NCI-H82 treated with DMSO at 0.1 percent for 48 hours (cell line): ENCODE results near the gene TMEM223.
"Not testable (repeated sequence)": the region's sequence is repeated elsewhere in the genome, so short reads cannot be mapped to it uniquely, and the experiment has no call there.

Experiments
- DNase-seq: peaks from one replicate; lab custom pipeline; 2025; ENCODE audit not compliant: unreplicated experiment; lab: John Stamatoyannopoulos, UW

The TMEM223 gene

DNA sequence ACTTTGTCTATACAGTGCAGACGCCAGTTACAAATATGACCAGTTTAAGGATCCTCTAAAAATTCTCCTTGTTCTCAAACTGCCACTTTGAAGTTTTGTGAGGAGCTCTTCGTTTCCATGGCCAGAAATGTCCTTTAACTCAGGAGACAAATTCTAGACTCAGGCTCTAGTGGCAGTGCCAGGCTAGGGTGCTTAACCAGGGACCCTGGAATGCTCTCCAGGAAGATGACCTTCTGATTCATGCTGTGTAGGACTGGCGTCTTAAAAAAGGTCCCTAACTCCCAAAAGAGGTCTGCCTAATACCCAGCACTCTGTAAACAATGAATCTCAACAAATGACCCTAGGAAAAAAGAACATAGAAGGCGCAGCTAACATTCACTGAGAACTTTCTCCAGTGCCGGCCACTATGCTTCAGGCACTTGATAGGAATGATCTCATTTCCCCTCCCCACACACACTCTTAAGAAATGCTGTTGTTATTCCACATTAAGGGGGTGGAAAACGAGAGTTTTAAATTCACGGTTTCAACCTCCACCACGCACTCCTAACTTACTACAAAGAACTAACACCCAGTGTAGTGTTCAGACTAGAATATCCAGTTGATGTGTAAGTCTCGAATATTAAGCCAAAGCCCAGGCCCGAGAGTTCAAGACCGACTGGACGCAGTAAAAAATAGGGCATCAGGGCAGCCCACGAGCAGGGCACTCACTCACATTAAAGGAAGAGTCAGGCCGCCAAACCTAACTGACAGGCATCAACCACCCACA is 12.7 kb upstream of the TMEM223 start:
- no peak for DNase-seq

DNA sequence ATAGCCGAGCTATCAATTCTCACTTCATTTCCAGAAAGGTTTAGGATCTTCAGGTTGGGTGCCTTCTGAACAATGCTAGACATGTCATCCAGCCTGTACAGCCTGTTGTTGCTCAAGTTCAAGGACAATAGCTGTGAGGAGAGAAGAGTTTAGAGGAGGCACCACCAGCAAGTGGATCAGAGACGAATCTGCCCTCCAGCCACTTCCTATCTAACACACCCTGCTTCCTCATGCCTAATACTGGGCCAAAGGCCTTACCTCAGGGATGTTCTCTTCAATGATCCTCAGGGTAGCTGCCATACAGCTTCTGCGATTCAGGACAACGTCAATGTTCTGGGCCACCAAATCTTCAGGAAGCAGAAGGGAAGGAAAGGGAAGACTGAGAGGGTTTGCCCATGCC is 9.3 kb upstream of the TMEM223 start:
- no peak for DNase-seq

DNA sequence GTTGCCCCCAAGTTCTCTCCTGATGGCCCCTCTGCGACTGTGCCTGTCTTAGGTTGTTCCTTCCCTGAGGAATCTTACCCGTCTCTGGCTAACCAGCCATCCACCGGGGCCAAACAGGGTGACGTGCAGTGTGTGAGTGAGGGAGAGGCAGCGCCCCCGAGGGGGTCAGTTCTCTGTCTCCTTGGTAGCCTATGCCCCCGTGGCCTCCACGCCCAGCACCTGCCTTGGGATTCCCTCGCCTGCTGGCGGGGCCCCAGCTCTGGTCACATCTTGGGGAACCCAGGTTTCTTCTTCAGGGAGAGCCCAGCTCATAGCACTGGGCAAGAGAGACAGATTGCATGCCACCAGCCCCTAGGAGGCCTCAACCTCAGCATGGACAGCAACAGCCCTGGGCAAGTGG is 7.7 kb upstream of the TMEM223 start:
- no peak for DNase-seq

DNA sequence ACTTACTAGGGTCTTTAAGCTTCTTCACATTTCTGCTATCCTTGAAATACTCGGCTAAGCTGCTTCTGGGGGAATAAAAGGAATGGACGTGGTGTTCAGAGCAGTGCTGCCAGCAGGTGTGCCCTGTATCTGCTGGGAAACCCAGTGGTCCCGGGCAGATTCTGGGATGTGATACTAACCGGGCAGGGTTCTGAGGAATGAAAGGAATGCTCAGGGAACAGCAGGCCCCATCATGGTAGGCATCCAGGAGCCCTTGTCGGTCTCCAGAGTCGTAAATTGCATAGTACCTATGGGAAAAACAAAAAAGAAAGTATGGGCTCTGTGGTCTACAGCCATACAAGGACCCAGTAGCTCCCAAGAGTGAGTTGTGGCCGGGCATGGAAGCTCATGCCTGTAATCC is 4.5 kb upstream of the TMEM223 start:
- no peak for DNase-seq

DNA sequence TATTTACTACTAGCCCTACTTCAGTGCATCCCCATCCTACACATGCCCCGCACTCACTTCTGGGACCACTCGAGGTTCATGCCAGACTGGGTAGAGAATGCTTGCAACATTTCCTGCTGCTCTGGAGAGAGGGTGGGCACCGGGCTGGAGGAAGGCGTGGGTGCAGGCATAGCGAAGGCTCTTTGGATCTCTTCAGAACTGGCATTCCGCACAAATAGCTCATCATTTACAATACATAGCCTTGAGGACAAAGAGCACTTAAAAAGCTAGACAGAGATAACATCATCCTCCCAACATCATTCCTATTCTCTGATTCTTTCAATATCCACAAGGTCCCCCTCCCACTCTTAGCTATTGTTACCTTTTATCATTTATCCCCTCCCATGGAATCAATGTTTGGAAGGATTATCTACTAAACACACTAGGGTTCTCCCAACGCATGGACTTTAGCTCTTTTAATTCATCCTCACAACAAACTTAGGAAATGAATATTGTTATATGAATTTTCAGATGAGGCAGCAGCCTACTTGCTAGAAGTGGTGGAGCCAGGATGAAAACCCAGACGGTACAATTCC is 2.5 kb upstream of the TMEM223 start:
- no peak for DNase-seq

DNA sequence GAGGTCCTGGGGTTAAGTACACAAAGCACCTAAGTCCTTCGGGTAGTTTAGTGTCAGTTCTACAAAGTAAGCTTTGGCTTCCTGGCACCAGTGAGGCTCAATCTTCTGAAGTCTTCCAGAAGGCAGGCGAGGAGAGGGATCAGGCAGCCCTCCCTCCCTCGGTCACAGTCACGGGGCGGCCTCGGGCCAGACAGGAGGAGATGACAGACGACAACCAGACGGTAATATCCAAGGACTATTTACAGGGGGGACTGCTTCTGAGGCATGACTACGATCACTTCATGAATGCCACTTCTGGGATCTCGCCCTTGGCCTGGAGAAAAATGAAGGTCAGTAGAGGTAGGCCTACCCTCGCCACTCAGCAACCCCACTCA is 383 bp upstream of the TMEM223 start:
- peak; percentile 46 for DNase-seq

DNA sequence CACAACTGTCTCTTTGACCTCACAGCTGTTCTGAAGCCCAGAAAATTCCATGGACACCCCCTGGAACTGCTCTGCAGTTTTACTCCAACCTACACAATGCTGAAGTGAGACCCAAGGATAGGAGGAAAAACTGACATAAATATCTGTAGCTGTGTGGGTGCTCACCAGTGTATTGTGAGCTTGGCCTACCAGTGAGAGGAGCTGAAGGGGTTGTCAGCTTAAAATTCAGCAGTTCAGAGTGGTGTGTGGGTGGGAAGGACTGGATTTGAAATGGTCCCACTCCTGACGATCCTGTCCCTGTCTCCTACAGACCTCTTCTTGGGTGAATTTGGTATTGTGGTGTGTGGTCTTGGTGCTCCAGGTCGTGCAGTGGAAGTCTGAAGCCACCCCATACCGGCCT is 2.2 kb downstream of the TMEM223 start:
- DNase-seq, result no peak

DNA sequence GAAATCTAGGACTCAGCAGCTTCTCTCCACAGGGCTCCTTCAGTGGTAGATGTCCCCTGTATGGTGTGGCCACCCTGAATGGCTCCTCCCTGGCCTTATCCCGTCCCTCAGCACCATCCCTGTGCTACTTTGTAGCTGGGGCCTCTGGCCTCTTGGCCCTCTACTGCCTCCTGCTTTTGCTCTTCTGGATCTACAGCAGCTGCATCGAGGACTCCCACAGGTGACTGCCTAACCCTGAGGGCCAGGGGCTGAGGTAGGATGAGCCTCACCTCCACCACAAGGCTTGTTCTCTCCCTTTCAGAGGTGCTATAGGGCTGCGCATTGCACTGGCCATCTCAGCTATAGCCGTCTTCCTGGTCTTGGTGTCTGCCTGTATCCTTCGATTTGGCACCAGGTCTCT is 2.8 kb downstream of the TMEM223 start:
- DNase-seq, result no peak

DNA sequence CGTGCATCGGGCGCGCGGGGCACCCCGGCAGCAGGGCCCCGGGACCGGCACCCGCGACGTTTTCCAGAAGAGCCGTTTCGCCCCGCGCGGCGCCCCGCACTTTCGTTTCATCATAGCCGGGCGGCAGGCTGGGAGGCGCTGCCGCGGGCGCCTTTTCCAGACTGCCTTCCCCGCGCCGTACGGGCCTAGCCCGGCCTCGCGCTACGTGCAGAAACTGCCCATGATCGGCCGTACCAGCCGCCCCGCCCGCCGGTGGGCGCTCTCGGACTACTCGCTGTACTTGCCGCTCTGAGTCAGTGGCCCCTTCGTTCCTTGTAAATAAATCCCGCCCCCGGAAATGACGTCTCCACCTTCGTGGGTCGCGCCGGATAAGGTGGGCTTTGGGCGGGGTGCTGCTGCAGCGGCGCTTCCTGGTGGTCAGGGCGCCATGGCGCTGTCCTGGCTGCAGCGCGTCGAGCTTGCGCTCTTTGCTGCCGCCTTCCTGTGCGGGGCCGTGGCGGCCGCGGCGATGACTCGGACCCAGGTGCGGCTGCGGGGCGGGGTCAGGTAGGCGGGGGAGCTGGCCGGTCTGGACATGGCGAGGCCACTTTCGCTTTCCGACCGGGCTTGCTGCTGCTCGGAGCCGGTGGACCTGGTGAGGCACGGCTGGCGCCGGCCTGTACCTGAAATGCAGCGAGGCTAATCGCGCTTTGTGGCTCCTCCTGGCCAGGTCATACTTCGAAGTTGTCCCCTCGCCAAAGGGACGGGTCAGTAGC is 4.6 kb downstream of the TMEM223 start, which contains the start of gene TMEM179B:
TSS of gene TMEM179B (plus strand) at position 398 of the 755 bp plus-strand sequence. CDS start at position 428, 30 bp downstream.
- peak; percentile 88 for DNase-seq

DNA sequence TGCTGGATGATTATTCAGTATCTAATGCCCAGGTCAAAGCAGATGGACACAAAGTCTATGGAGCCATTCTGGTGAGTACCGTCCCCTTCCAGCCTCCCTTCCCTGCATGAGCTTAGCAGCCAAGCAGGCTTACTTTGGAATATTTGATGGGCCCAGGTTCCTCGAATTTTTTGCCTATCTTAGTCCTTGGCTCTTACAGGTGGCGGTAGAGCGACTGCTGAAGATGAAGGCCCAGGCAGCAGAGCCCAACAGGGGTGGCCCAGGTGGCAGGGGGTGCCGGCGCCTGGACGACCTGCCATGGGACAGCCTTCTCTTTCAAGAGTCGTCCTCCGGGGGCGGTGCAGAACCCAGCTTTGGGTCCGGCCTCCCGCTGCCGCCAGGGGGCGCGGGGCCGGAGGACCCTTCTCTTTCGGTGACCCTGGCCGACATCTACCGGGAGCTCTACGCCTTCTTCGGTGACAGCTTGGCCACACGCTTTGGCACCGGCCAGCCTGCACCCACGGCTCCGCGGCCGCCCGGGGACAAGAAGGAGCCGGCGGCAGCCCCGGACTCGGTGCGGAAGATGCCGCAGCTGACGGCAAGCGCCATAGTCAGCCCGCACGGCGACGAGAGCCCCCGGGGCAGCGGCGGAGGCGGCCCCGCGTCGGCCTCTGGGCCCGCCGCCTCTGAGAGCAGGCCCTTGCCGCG is 5.3 kb downstream of the TMEM223 start:
- DNase-seq, result peak; percentile 53

DNA sequence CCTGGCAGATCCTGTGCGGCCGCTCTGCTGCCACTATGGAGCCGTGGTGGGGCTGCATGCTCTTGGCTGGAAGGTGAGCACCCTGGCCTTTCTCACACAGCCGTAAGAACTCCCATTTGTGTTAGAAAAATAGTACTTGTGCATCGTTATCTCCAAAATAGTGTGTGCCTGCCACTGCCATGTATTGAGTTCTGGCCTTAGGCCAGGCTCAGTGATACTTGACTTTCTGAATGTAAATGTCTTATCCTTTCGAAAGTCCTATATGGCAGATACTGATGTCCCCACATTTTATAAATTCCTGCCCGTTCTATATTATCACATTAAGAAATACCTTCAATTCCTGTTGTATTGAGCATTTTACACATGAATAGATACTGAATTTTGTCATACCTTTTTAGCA is 9.1 kb downstream of the TMEM223 start:
- DNase-seq, result no peak

DNA sequence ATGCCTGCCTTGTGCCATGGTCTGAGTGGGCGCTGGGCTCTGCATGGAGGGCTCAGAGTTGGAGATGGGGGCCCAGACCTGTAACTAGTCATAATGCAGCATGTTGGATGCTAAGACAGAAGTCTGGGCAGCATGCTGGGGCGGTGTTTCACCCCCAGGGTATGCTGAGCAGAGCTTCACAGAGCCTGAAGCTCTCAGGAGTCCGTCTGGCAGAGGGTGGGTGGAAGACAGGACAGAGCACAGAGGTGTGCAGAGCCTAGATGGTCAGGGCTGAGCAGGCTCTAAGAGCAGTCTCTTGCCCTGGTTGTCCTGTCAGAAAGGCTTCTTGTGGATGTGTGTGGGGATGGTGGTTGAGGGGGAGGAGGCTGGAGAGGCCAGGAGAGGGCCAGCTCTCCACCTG is 13.4 kb downstream of the TMEM223 start:
- no peak for DNase-seq

DNA sequence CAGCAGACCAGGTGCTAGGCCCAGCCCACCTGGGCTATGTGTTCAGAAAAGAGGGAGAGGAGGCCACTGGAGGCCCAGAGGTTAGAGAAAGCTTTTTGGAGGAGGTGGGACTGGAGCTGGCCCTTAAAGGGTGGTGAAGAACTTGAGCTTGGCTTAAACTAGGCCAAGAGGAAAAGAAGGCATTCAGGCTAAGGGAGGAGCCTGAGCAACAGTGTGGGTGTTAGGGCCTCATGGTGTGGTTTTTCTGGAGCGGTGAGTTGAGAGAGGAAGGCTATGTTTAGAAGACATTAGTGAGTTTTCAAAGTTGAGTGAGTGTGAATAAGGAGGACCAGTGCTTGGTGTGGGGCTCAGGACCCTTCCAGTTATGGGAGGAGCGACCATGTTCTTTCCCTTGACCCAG is 14.4 kb downstream of the TMEM223 start:
- no peak for DNase-seq

DNA sequence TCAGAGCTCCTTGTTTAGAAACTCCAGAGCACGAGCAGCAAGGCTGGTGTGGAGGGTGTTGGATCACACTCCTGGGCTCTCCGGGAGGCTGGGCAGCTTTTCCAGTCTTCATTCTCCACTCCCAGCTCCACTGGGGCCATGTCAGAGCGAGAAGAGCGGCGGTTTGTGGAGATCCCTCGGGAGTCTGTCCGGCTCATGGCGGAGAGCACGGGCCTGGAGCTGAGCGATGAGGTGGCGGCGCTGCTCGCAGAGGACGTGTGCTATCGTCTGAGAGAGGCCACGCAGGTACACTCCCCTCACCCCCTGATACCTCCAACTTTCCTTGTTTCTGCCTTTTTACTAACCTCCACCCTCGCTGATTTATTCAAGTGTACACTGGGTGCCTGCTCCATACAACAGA is 16.2 kb downstream of the TMEM223 start:
- no peak for DNase-seq

DNA sequence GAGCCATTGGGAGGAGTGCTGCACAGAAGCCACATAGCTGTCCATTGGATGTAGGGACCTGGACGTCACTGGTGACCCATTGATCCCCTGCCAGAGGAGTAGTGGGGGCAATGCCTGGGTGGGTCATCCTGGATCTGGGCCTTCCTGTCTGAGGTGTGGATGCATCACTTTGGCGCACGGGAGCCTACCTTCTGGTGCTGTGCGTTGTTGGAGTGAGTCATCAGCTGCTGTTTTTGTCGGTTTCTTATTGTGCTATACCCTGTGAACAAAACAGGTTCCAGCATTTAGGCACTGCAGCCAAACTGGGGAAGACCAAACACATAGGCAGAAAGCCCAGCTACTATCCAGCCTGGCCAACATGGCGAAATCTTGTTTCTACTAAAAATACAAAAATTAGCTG is 17.4 kb downstream of the TMEM223 start:
- DNase-seq, result no peak

DNA sequence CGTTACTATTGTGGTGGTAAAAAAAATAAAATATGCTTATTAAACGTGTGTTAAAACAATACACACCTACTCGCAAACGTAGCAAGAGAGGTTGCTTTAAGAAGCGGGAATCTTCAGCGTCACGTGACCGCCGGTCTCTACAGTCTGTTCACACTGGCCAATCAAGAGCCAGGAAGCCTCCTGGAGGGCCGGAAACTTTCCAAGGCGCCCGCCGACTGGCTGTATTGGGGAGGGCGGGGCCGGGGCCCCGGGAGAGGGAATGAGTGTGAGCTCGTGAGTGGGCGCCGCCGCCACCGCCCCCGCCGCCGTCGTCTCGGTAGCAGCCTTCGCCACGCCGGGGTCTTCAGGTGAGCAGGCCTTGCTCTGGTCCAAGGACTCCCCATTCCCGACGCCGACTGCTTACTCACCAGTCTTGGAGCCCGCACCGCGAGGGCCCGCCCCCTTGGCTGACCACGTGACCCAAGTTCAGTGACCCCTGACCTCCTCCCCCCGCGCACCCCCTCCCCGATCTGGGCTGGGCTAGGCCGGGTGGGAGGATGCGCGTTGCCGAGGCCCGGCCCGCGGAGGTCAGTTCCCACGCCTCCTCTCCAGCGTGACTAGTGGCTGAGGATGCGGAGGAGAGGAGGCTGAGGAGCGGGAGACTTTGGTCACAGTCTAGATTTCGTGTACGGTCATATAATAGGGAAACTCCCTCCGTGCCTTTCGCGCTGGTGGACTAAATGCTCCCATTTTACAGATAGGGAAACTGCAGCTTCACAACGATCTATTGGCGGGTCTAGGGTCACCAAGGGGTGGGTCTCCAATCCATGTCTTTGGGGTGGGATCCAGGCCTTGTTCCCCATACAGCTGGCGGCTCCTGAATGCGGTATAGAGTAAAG is 20.4 kb downstream of the TMEM223 start, which contains the start of gene TAF6L:
TSS of gene TAF6L (plus strand) at position 253 of the 878 bp plus-strand sequence. CDS start 4,388 bp downstream, outside the sequence.
- DNase-seq, result peak; percentile 88

DNA sequence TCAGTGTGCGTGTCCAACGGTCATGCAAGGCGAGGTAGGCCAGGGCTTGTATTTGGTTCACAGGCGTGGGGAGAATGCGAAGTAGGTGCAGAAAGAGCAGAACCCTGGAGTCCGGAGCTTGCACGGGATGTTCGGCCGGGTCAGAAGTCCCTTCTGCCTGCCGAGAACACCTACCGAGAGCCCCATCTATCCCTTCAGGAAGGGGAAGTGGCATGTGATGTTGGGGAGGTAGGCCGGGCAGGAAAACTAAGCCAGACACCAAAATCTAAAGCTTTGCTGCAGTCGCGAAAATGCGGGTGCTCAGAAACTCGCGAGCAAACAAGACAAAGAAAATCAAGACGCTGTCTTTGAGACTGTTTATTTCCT is 21.0 kb downstream of the TMEM223 start:
- no peak for DNase-seq

DNA sequence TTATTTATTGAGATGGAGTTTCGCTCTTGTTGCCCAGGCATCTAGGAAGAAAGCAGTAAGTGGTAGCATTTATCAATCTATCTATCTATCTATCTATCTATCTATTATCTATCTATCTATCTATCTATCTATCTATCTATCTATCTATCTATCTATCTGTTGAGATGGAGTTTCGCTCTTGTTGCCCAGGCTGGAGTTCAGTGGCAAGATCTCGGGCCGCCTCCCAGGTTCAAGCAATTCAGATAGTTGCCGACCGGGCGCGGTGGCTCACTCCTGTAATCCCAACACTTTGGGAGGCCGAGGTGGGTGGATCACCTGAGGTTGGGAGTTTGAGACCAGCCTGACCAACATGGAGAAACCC is 31.0 kb downstream of the TMEM223 start:
- DNase-seq, result not testable (repeated sequence)

DNA sequence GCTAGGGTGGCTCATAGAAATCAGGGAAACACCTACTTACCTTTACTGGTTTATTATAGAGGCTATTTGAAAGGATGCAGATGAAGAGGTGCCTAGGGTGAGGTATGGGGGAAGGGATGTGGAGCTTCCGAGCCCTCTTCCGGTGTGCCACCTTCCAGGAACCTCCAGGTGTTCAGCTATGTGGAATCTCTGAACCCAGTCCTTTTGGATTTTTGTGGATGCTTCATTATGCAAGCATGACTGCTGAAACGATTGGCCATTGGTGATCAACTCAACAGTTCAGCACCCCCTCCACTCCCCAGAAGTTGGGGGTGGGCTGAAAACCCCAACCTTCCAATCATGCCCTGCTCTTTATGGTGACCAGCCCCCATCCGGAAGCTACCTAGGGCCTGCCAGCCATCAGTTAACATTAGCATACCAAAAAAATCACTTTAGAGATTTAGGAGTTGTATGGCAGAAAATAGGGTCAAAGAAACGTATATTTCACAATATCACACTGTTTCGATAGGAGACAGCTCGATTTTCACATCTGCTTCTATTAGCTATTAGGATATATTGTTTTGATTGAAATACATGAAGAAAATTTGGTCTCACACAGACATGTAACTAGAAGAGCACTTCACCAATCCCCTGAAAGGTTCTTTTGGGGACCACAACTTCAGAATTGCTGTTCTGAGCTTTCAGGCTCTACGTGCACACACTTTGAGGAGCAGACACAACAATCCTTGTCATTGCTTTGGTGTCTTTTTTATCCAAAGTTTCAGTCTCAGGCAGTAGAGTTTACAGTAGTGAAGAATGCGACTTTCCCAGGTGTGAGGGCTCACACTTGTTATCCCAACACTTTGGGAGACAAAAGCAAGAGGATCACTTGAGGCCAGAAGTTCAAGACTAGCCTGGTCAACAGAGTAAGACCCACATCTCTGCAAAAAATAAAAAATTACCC is 33.7 kb downstream of the TMEM223 start:
- DNase-seq, result no peak
